HEK293 (cell line): ENCODE results near the gene LRRFIP1.
A peak's percentile ranks its signal among the peaks of the same experiment; 100 is the strongest.

Source experiments
- KLF8 ChIP-seq: fragments of 450-650 bp; formaldehyde crosslinking; IDR thresholded peaks from 2 replicates; pipeline ENCODE4 v1.5.1; 2016; ENCODE audit warnings: missing biosample characterization, missing genetic modification characterization
- OVOL3 ChIP-seq: fragments of 450-650 bp; formaldehyde crosslinking; IDR thresholded peaks from 2 replicates; pipeline ENCODE4 v1.5.1; 2016; ENCODE audit warnings: missing biosample characterization, missing genetic modification characterization
- REST ChIP-seq: fragments of 450-650 bp; formaldehyde crosslinking; IDR thresholded peaks from 2 replicates; pipeline ENCODE4 v1.5.1; 2016; ENCODE audit warnings: missing biosample characterization, missing genetic modification characterization
- SETDB1 ChIP-seq: IDR thresholded peaks from one replicate; pipeline ENCODE4 v1.6.1; 2017; ENCODE audit warnings: mild to moderate bottlenecking, low read length, moderate library complexity, mixed read lengths; ENCODE audit not compliant: insufficient read length
- WT1 ChIP-seq: fragments of 450-650 bp; formaldehyde crosslinking; IDR thresholded peaks from 2 replicates; pipeline ENCODE4 v1.5.1; 2016; ENCODE audit warnings: missing biosample characterization, missing genetic modification characterization
- ZBTB17 ChIP-seq: fragments of 450-650 bp; formaldehyde crosslinking; IDR thresholded peaks from 2 replicates; pipeline ENCODE4 v1.5.1; 2016; ENCODE audit warnings: missing biosample characterization, missing genetic modification characterization
- ZBTB8A ChIP-seq: fragments of 450-650 bp; formaldehyde crosslinking; IDR thresholded peaks from 2 replicates; pipeline ENCODE4 v1.5.1; 2016; ENCODE audit warnings: missing biosample characterization, missing genetic modification characterization
- ZFP3 ChIP-seq: fragments of 450-650 bp; formaldehyde crosslinking; IDR thresholded peaks from 2 replicates; pipeline ENCODE4 v1.5.1; 2016; ENCODE audit warnings: low read depth, missing biosample characterization, missing genetic modification characterization
- ZNF140 ChIP-seq: fragments of 450-650 bp; formaldehyde crosslinking; IDR thresholded peaks from 2 replicates; pipeline ENCODE4 v1.5.1; 2016; ENCODE audit warnings: missing biosample characterization, missing genetic modification characterization
- ZNF148 ChIP-seq: fragments of 450-650 bp; formaldehyde crosslinking; IDR thresholded peaks from 2 replicates; pipeline ENCODE4 v1.5.0; 2017; ENCODE audit warnings: missing biosample characterization, missing genetic modification characterization, borderline replicate concordance
- ZNF155 ChIP-seq: fragments of 450-650 bp; formaldehyde crosslinking; IDR thresholded peaks from 2 replicates; pipeline ENCODE4 v1.5.1; 2016; ENCODE audit warnings: missing biosample characterization, missing genetic modification characterization
- ZNF202 ChIP-seq: fragments of 450-650 bp; formaldehyde crosslinking; IDR thresholded peaks from 2 replicates; pipeline ENCODE4 v1.5.1; 2016; ENCODE audit warnings: missing biosample characterization, missing genetic modification characterization, borderline replicate concordance
- ZNF223 ChIP-seq: fragments of 450-650 bp; formaldehyde crosslinking; IDR thresholded peaks from 2 replicates; pipeline ENCODE4 v1.5.1; 2016; ENCODE audit warnings: missing biosample characterization, missing genetic modification characterization
- ZNF280D ChIP-seq: fragments of 450-650 bp; formaldehyde crosslinking; IDR thresholded peaks from 2 replicates; pipeline ENCODE4 v1.5.1; 2016; ENCODE audit warnings: missing biosample characterization, missing genetic modification characterization
- ZNF362 ChIP-seq: fragments of 450-650 bp; formaldehyde crosslinking; IDR thresholded peaks from 2 replicates; pipeline ENCODE4 v1.5.1; 2016; ENCODE audit warnings: missing biosample characterization, missing genetic modification characterization
- ZNF366 ChIP-seq: fragments of 450-650 bp; formaldehyde crosslinking; conservative IDR thresholded peaks from 2 replicates; pipeline ENCODE4 v1.5.1; 2016; ENCODE audit warnings: missing biosample characterization, missing genetic modification characterization
- ZNF426 ChIP-seq: fragments of 450-650 bp; formaldehyde crosslinking; IDR thresholded peaks from 2 replicates; pipeline ENCODE4 v1.5.1; 2017; ENCODE audit warnings: missing biosample characterization, missing genetic modification characterization, mild to moderate bottlenecking, inconsistent platforms, moderate library complexity
- ZNF514 ChIP-seq: fragments of 450-650 bp; formaldehyde crosslinking; IDR thresholded peaks from 2 replicates; pipeline ENCODE4 v1.5.1; 2016; ENCODE audit warnings: missing biosample characterization, missing genetic modification characterization
- ZNF518A ChIP-seq: fragments of 450-650 bp; formaldehyde crosslinking; conservative IDR thresholded peaks from 2 replicates; pipeline ENCODE4 v1.5.1; 2016; ENCODE audit warnings: low read depth, missing biosample characterization, missing genetic modification characterization
- ZNF596 ChIP-seq: fragments of 450-650 bp; IDR thresholded peaks from 2 replicates; pipeline ENCODE4 v1.5.0; 2018; ENCODE audit warnings: missing biosample characterization, mild to moderate bottlenecking, missing genetic modification characterization, moderate library complexity
- ZNF701 ChIP-seq: fragments of 450-650 bp; formaldehyde crosslinking; IDR thresholded peaks from 2 replicates; pipeline ENCODE4 v1.5.1; 2016; ENCODE audit warnings: missing biosample characterization, missing genetic modification characterization
- ZNF785 ChIP-seq: fragments of 450-650 bp; formaldehyde crosslinking; IDR thresholded peaks from 2 replicates; pipeline ENCODE4 v1.5.1; 2016; ENCODE audit warnings: missing biosample characterization, missing genetic modification characterization
- ZNF792 ChIP-seq: fragments of 450-650 bp; formaldehyde crosslinking; IDR thresholded peaks from 2 replicates; pipeline ENCODE4 v1.5.1; 2016; ENCODE audit warnings: missing biosample characterization, missing genetic modification characterization
- ZSCAN23 ChIP-seq: fragments of 450-650 bp; formaldehyde crosslinking; IDR thresholded peaks from 2 replicates; pipeline ENCODE4 v1.5.1; 2016; ENCODE audit warnings: missing biosample characterization, missing genetic modification characterization
- ZSCAN30 ChIP-seq: fragments of 450-650 bp; IDR thresholded peaks from 2 replicates; pipeline ENCODE4 v1.5.1; 2018; ENCODE audit warnings: missing biosample characterization, mild to moderate bottlenecking, missing genetic modification characterization, moderate library complexity

Gene LRRFIP1

GRCh38 chr2:237700512-237701032 lies 73.2 kb downstream of the LRRFIP1 start (continued):
- no peak for TF ChIP-seq ZNF155 (tag by site-specific recombination)
- no peak for TF ChIP-seq KLF8 (tag by site-specific recombination)
- TF ChIP-seq ZSCAN30 (tag by site-specific recombination) = 0 out of 2 replicates have a peak, but pooled peaks have one; percentile 29
- TF ChIP-seq ZNF426 (tag by site-specific recombination) = no peak
- peak; percentile 39 for TF ChIP-seq ZBTB17 (tag by site-specific recombination)
- TF ChIP-seq ZSCAN23 (tag by site-specific recombination) = no peak
- no peak for TF ChIP-seq ZNF140 (tag by site-specific recombination)
- TF ChIP-seq ZNF514 (tag by site-specific recombination) = no peak
- TF ChIP-seq ZNF518A (tag by site-specific recombination) = no peak
- no peak for TF ChIP-seq ZNF701 (tag by site-specific recombination)
- TF ChIP-seq ZNF785 (tag by site-specific recombination) = no peak
- TF ChIP-seq SETDB1 = no peak
- peak; percentile 90 for TF ChIP-seq ZBTB8A
- TF ChIP-seq ZNF202 (tag by site-specific recombination) = no peak
- TF ChIP-seq ZNF280D (tag by site-specific recombination) = no peak
- TF ChIP-seq ZNF148 (tag by site-specific recombination) = no peak
- peak; percentile 83 for TF ChIP-seq WT1 (tag by site-specific recombination)
- no peak for TF ChIP-seq OVOL3 (tag by site-specific recombination)
- TF ChIP-seq ZNF362 = no peak
- TF ChIP-seq ZNF792 = no peak
- no peak for TF ChIP-seq ZNF223
- TF ChIP-seq REST (tag by site-specific recombination) = no peak; the same call in 1 of the 2 replicates
- TF ChIP-seq ZNF596 (tag by site-specific recombination) = no peak
- no peak for TF ChIP-seq ZNF366
- no peak for TF ChIP-seq ZFP3
